ENCODE measurements around the gene RAD51B.

The RAD51B gene

DNA sequence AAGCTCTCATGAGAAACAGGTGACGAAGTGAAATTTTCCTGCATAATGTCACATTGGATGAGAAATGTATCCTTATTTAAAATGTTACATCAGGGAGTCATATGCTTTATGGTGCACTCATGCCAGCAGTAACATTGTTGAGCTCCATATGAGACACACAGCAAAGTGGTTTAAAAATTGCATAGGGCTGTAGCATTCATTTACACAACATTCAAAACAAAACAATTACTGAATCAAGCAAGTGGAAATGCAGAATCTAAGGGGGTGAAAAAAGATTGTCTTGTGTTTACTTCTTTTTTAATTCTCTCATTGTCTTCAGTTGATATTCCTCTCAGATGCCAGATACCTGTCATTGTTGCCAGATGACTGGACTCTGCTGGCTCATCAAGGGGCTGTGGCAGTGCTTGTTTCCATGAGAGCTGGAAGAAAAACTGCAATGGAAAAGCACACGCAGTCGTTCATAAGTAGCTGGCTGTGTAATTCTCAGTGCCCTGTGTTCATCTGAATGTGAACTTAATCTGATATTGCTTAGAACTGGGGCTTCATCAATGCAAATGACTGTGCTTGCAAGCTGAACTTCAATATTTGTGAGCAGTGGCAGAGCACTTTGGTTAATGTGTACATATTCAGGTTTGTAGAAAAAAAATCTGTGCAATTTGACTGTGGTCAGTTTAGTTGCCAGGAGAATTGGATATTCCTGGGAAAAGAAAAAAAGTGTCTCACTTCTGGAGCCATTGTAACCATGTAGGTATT lies 305.6 kb downstream of the RAD51B start:
- DNase-seq (ENCODE audit: low read depth in 1 of 2, low spot score in 1 of 2), result no peak
- in situ Hi-C loops (cut with HindIII; ENCODE audit: low pct_unique_long_range_greater_than_20kb, low sequenced_read_pairs), result no loop called here
- TF ChIP-seq JUND (IDR thresholded peaks at IDR 0.05; ENCODE audit: low read depth), result no peak

DNA sequence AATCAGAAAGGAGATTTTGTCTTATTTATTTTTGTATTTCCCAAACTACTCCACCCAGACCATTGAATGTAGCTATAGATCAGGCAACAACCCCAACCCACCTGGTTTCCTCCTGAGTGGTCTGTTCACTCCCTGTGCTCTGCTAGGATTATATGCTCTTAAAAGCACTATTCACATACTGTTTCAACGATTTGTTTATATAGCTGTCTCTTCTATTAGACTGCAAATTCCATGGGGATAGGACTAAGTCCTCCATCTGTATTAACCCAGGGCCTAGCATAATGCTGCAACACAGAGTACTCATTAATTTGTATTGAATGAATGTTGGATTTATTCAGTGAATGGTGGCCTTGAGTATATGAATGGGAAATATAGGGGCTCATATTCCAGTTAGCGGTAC lies 307.6 kb downstream of the RAD51B start:
- DNase-seq (ENCODE audit: low read depth in 1 of 2, low spot score in 1 of 2), result no peak
- in situ Hi-C loops (cut with HindIII; ENCODE audit: low pct_unique_long_range_greater_than_20kb, low sequenced_read_pairs), result no loop called here

DNA sequence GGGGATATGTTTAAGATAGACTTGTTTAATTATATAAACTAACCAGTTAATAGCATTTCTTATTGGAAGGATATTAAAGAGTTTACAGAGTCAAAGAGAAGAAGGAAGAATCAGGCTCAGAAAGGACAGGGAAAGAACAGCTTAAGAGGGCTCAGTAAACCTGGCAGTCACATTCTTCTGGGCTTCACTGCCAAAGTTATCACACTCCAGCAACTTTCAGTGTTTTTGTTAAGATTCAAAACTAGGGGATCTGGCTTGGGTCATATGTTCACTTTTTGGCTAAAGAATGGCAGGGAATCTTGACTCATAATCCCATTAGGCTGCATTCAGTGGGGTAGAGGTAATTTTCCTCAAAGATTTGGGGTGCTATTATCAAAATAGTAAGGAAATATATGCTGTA lies 312.3 kb downstream of the RAD51B start:
- TF ChIP-seq JUND (IDR thresholded peaks at IDR 0.05; ENCODE audit: low read depth), result no peak
- in situ Hi-C loops (cut with HindIII; ENCODE audit: low pct_unique_long_range_greater_than_20kb, low sequenced_read_pairs), result no loop called here

More for the DNA sequence above, 307.6 kb downstream of the RAD51B start:
- TF ChIP-seq JUND (IDR thresholded peaks at IDR 0.05; ENCODE audit: low read depth), result no peak

DNA sequence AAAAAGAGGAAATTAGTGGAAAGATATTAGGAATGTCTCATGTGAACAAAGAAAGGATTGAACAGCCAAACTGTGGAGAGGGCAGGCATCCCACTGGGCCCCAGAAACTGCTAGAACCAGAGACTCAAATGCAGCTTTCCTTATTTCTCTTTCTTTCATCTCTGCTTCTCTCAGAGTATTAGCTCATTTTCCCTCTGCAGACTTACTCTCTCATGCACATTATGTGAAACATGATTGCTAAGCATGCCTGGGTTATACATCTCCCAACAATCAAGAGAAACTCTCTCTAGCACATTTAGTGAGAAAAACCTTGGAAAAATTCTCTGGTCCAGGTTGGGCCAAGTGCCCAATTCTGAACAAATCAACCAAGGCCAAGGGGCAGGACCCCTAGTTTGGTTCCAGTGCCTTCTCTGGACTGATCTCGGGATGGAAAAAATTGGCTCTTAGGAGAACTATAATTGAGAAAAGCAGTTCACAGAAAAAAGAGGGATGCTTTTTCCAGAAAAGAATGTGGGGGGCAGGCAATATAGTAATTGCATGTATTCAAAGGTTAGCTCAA lies 313.1 kb downstream of the RAD51B start:
- DNase-seq (ENCODE audit: low read depth in 1 of 2, low spot score in 1 of 2), result no peak
- in situ Hi-C loops (cut with HindIII; ENCODE audit: low pct_unique_long_range_greater_than_20kb, low sequenced_read_pairs), result no loop called here
- TF ChIP-seq JUND (IDR thresholded peaks at IDR 0.05; ENCODE audit: low read depth), result no peak

More for the DNA sequence above, 312.3 kb downstream of the RAD51B start:
- DNase-seq (ENCODE audit: low read depth in 1 of 2, low spot score in 1 of 2), result no peak

DNA sequence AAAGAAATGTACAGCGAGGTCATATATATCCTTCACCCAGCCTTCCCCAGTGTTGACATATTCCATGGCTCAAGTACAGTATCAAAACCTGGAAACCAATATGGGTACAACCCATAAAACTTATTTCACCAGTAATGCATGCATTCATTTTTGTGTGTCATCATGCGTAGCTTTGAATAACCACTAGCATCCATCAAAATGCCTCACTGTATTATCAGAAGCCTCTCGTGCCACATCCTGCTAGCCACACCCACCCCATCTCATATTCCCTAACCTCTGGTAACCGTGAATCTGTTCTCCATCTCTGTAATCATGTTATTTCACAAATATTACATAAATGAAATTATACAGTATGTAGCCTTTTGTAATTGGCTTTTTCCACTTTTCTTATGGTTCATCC lies 314.3 kb downstream of the RAD51B start:
- no peak for DNase-seq (ENCODE audit: low read depth in 1 of 2, low spot score in 1 of 2)
- in situ Hi-C loops (cut with HindIII; ENCODE audit: low pct_unique_long_range_greater_than_20kb, low sequenced_read_pairs), result no loop called here
- no peak for TF ChIP-seq JUND (IDR thresholded peaks at IDR 0.05; ENCODE audit: low read depth)

DNA sequence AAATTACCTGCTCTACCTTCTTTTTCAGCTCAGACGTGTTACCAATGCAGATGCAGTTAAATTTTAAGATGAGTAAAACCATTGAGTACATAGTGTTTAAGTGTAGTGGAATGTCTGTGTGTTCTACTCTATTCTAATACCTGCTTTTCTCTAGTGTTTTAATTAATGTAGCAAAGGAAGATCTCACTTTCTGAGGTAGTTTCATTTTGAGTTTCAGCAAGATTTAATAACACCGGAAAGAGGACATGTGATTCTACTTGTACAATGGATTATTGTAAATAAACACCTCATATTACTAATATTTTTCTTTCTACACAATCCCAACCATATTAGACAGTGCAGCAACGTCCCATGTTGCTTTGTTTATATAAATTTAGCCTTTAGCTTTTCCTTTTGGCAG lies 315.4 kb downstream of the RAD51B start:
- in situ Hi-C loops (cut with HindIII; ENCODE audit: low pct_unique_long_range_greater_than_20kb, low sequenced_read_pairs), result no loop called here
- TF ChIP-seq JUND (IDR thresholded peaks at IDR 0.05; ENCODE audit: low read depth), result no peak
- DNase-seq (ENCODE audit: low read depth in 1 of 2, low spot score in 1 of 2), result no peak

DNA sequence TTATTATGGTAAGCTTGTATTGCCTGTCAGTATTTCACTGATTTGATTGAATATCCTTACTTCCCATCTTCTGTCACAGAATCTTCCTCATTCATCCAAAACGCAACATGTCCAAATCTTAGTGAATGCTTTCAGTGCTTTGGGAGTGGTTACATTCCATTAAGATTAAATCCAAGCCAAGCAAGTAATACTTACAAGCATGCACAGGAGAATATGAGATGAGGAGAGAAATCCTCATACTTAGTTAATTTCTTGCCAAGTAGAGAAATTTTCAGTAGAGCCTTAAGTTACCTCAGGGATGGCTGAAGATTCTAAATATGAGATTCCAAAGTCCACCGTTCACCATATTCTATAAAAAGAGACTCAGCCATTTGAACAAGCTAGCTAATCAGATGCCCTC lies 316.0 kb downstream of the RAD51B start:
- TF ChIP-seq JUND (IDR thresholded peaks at IDR 0.05; ENCODE audit: low read depth), result no peak
- DNase-seq (ENCODE audit: low read depth in 1 of 2, low spot score in 1 of 2), result no peak
- in situ Hi-C loops (cut with HindIII; ENCODE audit: low pct_unique_long_range_greater_than_20kb, low sequenced_read_pairs), result no loop called here

DNA sequence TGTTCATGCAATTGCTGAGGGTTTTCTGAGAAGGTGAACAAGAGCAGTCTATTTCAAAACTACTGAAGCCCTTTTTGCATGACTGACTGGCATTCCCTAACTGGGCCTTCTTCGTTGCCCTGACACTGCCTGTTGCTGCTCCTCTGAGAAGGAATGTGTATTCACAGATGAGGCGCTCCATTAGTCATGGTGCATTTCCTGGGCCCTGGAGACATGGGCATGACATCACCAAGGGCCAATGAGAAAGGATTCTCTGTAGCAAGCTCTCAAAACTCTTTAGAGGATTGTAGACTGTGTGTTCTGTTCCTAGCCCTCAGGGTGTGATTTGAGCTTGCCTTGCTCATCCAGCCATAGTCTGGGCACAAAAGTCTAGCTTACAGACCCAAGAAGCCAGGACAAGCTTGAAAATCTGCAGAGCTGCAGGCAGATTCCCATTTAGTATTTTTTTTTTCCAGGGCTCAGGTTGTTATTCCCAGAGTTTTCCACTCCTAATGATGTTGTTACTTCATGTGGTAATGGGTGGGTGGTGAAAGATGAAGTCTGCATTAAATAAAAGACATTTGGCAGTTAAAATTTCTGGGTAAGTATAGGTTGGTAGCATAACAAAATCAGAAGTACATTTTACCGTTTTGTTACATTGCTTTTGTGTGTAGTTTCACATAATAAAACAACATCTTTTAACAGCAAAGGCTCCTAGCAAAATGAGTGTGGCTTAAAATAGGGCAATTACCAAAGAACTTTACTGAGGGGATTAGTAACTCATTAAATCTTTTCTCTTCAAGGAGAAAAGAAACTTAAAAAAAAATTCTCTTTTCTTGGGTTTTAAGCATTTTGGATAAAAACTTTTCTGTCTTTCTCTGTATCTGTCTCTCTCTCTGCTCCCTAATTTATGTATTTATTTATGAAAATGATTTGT lies 318.4 kb downstream of the RAD51B start:
- in situ Hi-C loops (cut with HindIII; ENCODE audit: low pct_unique_long_range_greater_than_20kb, low sequenced_read_pairs), result no loop called here
- TF ChIP-seq JUND (IDR thresholded peaks at IDR 0.05; ENCODE audit: low read depth), result peak; percentile 72
- DNase-seq (ENCODE audit: low read depth in 1 of 2, low spot score in 1 of 2), result peak; percentile 51 to 98

DNA sequence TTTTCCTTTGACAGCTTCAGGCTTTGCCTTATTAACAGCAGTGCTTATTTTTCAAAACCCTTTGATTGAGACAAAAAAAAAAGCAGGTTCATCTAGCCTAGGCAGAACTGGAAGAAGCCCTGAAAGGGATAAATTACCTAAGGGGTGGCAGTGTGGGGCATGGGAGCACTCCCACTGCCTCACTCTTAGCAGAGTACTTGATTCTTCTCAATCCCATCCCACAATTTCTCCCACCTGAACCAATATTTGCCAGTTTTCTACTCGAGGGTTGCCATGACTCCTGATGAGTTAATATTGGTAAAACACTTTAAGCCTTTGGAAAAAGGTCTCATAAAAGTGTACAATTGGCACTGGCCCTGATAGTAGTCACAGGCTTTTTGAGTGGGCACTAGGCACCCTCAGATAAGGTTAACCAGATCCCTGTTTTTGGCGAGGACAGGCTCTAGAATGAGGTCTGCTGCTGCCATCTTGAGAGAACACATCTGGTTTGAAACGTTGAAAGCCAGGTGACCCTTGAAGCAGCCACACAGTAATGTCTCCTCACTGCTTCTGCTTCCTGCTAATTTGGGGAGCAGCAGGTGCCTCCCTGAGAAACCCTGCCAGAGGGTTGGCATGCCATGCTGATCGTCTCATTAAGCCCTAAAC lies 320.0 kb downstream of the RAD51B start:
- no peak for TF ChIP-seq JUND (IDR thresholded peaks at IDR 0.05; ENCODE audit: low read depth)
- in situ Hi-C loops (cut with HindIII; ENCODE audit: low pct_unique_long_range_greater_than_20kb, low sequenced_read_pairs), result no loop called here
- no peak for DNase-seq (ENCODE audit: low read depth in 1 of 2, low spot score in 1 of 2)

DNA sequence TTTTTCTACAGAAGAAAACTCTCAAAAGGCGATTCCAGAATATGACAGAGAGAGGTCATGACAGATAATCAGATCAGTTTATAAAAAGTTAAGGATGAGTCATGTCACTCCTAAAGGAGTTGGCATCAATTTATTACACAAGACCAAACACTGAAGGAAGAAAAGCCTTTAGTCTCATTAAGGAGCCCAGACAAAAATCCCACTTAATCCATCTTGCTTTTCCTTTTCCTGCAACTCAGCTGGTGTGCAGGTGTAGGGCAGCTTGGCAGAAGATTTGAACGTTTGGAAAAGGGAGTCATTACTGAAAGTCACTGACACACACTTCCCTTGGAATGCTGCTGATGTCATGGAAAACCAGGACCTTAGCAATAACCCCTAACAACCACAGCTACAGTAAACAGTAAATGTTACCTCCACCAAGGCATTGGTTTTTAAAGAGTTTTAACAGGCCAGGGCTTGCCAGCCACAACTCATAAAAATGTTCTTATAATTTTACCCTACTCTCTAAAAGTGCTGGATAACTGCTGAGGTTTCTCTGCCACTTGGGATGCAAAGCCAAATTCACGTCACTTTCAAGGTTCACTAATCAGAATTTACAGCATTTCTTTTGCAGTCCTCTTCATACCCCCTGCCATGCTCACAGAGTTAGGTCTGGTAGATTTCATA lies 320.6 kb downstream of the RAD51B start:
- DNase-seq (ENCODE audit: low read depth in 1 of 2, low spot score in 1 of 2), result peak in 1 of 2 experiments; percentile 95
- in situ Hi-C loops (cut with HindIII; ENCODE audit: low pct_unique_long_range_greater_than_20kb, low sequenced_read_pairs), result no loop called here
- peak; percentile 84 for TF ChIP-seq JUND (IDR thresholded peaks at IDR 0.05; ENCODE audit: low read depth)

DNA sequence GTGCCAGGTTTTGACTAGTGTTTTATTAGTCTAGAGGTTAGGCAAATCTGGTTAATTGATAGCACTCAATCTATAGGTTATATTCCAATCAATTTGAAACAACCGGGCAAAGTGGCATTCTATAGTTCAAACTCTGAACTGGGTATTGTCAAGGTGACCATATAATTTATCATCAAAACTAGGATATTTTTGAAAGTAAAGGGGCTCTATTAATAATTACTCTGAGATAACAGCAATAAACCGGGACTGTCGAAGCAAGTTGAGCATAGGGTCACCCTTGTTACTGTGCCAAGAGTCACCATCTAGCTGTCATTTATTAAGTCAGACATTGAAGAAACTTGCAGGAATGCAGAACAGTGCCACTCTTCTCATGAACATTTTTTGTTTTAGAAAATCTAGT lies 321.2 kb downstream of the RAD51B start:
- TF ChIP-seq JUND (IDR thresholded peaks at IDR 0.05; ENCODE audit: low read depth), result no peak
- in situ Hi-C loops (cut with HindIII; ENCODE audit: low pct_unique_long_range_greater_than_20kb, low sequenced_read_pairs), result no loop called here
- DNase-seq (ENCODE audit: low read depth in 1 of 2, low spot score in 1 of 2), result no peak

Data from T47D (cell line).